ENCODE results near the gene TRMT6. TPM values are rescaled to one million over a fixed set of nuclear protein-coding genes. Genes with fewer than 3 reads are reported as not detected.
A peak's percentile ranks its signal among the peaks of the same experiment; 100 is the strongest.

The TRMT6 gene
- total and polyA plus RNA-seq, 3 donors from 2014 or later = 21.4 to 25.1 (median 24.0) TPM

GRCh38 chr20:5969348-5969935 is 19.1 kb upstream of the TRMT6 start:
- TF ChIP-seq, protein P1, sequence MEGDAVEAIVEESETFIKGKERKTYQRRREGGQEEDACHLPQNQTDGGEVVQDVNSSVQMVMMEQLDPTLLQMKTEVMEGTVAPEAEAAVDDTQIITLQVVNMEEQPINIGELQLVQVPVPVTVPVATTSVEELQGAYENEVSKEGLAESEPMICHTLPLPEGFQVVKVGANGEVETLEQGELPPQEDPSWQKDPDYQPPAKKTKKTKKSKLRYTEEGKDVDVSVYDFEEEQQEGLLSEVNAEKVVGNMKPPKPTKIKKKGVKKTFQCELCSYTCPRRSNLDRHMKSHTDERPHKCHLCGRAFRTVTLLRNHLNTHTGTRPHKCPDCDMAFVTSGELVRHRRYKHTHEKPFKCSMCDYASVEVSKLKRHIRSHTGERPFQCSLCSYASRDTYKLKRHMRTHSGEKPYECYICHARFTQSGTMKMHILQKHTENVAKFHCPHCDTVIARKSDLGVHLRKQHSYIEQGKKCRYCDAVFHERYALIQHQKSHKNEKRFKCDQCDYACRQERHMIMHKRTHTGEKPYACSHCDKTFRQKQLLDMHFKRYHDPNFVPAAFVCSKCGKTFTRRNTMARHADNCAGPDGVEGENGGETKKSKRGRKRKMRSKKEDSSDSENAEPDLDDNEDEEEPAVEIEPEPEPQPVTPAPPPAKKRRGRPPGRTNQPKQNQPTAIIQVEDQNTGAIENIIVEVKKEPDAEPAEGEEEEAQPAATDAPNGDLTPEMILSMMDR (IDR thresholded peaks at IDR 0.05) = no peak
- no peak for TF ChIP-seq POLR2A (IDR thresholded peaks at IDR 0.05)
- Histone ChIP-seq H3K4me3 (no peak overlapping the region), H3K27ac (no peak overlapping the region), H3K27me3 (no peaks in the 10 kb centered on the region), H3K36me3 (ENCODE audit: low read depth, missing control alignments) (no peaks in the 10 kb centered on the region), H3K9me3 (no peaks in the 10 kb centered on the region), H3K4me1 (no peaks in the 10 kb centered on the region)
- 83 to 88% methylated on average over 9 of the region's 9 CpGs for WGBS, 2 donors
- DNase-seq = no peak
- intact Hi-C loops (cut with DNase I; ENCODE audit: low total_unique reads) = no loop called here

DNA sequence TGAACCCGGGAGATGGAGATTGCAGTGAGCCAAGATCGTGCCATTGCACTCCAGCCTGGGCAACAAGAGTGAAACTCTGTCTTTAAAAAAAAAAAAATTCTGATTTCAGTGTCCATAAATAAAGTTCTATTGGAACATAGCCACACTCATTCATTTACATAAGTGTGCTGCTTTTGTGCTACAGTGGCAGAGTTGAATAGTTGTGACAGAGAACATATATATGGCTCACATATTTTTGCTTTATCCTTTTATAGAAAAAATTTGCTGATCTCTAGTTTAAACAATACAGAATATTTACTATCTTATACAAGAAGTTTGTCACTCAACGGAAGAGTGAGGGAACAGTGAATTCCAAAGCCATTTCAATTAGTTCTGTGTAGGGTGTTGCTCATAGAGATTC is 18.1 kb upstream of the TRMT6 start:
- intact Hi-C loops (cut with DNase I; ENCODE audit: low total_unique reads) = no loop called here
- H3K4me1 ChIP-seq = no peaks in the 10 kb centered on the region
- H3K36me3 ChIP-seq (ENCODE audit: low read depth, missing control alignments) = no peaks in the 10 kb centered on the region
- no peak overlapping the region for H3K27ac ChIP-seq
- no peak for DNase-seq
- TF ChIP-seq POLR2A (IDR thresholded peaks at IDR 0.05) = no peak
- TF ChIP-seq, protein P1 (IDR thresholded peaks at IDR 0.05) = no peak
- no peaks in the 10 kb centered on the region for H3K27me3 ChIP-seq
- H3K4me3 ChIP-seq = no peak overlapping the region
- WGBS, 2 donors = 95 to 99% methylated on average over 3 of the region's 3 CpGs
- H3K9me3 ChIP-seq = no peaks in the 10 kb centered on the region

GRCh38 chr20:5967469-5967868 is 17.1 kb upstream of the TRMT6 start:
- Histone ChIP-seq H3K27ac (no peak overlapping the region), H3K27me3 (no peaks in the 10 kb centered on the region), H3K4me3 (no peak overlapping the region), H3K9me3 (no peaks in the 10 kb centered on the region), H3K36me3 (ENCODE audit: low read depth, missing control alignments) (no peaks in the 10 kb centered on the region), H3K4me1 (no peaks in the 10 kb centered on the region)
- WGBS, 2 donors = 92 to 97% methylated on average over 6 of the region's 6 CpGs
- TF ChIP-seq, protein P1 (IDR thresholded peaks at IDR 0.05) = no peak
- TF ChIP-seq POLR2A (IDR thresholded peaks at IDR 0.05) = no peak
- intact Hi-C loops (cut with DNase I; ENCODE audit: low total_unique reads) = no loop called here
- DNase-seq = no peak

GRCh38 chr20:5949943-5950270 is 426 bp downstream of the TRMT6 start:
- Histone ChIP-seq H3K4me3 (peak overlapping the region; percentile 54 to 90), H3K27ac (peak overlapping the region in 1 of 2 donors; percentile 48), H3K4me1 (peaks cover 8% of the 10 kb centered on the region), H3K9me3 (no peaks in the 10 kb centered on the region), H3K27me3 (no peaks in the 10 kb centered on the region), H3K36me3 (ENCODE audit: low read depth, missing control alignments) (no peaks in the 10 kb centered on the region)
- WGBS, 2 donors = 0% methylated on average over 11 of the region's 11 CpGs
- intact Hi-C loops (cut with DNase I; ENCODE audit: low total_unique reads) = no loop called here
- TF ChIP-seq POLR2A (IDR thresholded peaks at IDR 0.05) = no peak
- TF ChIP-seq, protein P1 (IDR thresholded peaks at IDR 0.05) = no peak
- DNase-seq = no peak

GRCh38 chr20:5947276-5947675 is 3.1 kb downstream of the TRMT6 start:
- H3K4me3 ChIP-seq = no peak overlapping the region
- no peak overlapping the region for H3K27ac ChIP-seq
- TF ChIP-seq, protein P1 (IDR thresholded peaks at IDR 0.05) = no peak
- no peak for TF ChIP-seq POLR2A (IDR thresholded peaks at IDR 0.05)
- no peaks in the 10 kb centered on the region for H3K36me3 ChIP-seq (ENCODE audit: low read depth, missing control alignments)
- 88 to 89% methylated on average over 6 of the region's 6 CpGs for WGBS, 2 donors
- H3K27me3 ChIP-seq = no peaks in the 10 kb centered on the region
- H3K4me1 ChIP-seq = peaks cover 8% of the 10 kb centered on the region
- intact Hi-C loops (cut with DNase I; ENCODE audit: low total_unique reads) = no loop called here
- H3K9me3 ChIP-seq = no peaks in the 10 kb centered on the region
- DNase-seq = no peak
